Activated T-cell treated with anti-CD3 and anti-CD28 coated beads, Interleukin-2, amount 50 U/mL, for 4 hours (primary cell): Measurements from ENCODE around the gene DTD1. TPM values are rescaled to one million over a fixed set of nuclear protein-coding genes. Genes with fewer than 3 reads are reported as not detected.

ENCODE experiments used
- ATAC-seq, 2 donors: fragments of 200-7000 bp; cut with Tn5 transposase; one replicate each; pipeline ENCODE4 v1.10.0; 2021
- DNase-seq: peaks from one replicate; pipeline ENCODE4 v3.0.0-alpha.2; 2020
- H3K27me3 Mint-ChIP-seq: one replicate; pipeline ENCODE4 v1.8.0; 2021; ENCODE audit warnings: low read depth, mixed read lengths
- H3K36me3 Mint-ChIP-seq: one replicate; pipeline ENCODE4 v1.8.0; 2022; ENCODE audit warnings: mixed read lengths; ENCODE audit not compliant: insufficient read depth
- H3K4me1 Mint-ChIP-seq: one replicate; pipeline ENCODE4 v1.8.0; 2021; ENCODE audit warnings: low read depth, mixed read lengths
- H3K4me3 Mint-ChIP-seq: one replicate; pipeline ENCODE4 v1.8.0; 2021; ENCODE audit warnings: mild to moderate bottlenecking, moderate library complexity, mixed read lengths
- H3K9me3 Mint-ChIP-seq: one replicate; pipeline ENCODE4 v1.8.0; 2021; ENCODE audit warnings: mixed read lengths
- total RNA-seq, 3 donors: library from RNA; stranded (reverse); gene quantifications; one replicate each; pipeline ENCODE4 v1.2.1, GENCODE V29; 2021

The DTD1 gene
- total RNA-seq, 3 donors from 2014 or later: 42.9 to 50.7 (median 47.4) TPM

DNA sequence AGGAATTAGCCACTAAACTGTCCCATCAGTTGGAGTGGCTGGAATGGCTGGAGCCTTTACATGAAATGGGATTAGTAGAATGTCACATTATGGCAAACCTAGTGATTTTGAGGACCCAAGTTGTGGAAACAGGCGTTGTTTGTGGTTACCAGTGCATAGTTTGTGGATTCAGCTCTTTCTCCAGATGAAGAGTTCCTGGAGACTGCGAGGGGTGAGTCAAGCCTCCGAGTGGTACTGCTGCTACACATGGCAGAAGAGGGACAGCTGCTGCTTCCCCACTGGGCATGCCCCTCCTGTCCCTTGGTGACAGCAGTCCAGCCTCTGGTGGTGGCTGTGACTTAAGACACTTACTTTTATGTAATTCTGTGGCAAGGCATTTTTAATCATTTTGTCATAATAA is 131.6 kb downstream of the DTD1 start:
- Mint-ChIP-seq H3K9me3 (no peaks in the 10 kb centered on the region), H3K4me1 (peaks cover 9% of the 10 kb centered on the region), H3K27me3 (no peaks in the 10 kb centered on the region), H3K4me3 (no peak overlapping the region), H3K36me3 (peaks cover 29% of the 10 kb centered on the region)
- ATAC-seq (no peak), DNase-seq (no peak)

DNA sequence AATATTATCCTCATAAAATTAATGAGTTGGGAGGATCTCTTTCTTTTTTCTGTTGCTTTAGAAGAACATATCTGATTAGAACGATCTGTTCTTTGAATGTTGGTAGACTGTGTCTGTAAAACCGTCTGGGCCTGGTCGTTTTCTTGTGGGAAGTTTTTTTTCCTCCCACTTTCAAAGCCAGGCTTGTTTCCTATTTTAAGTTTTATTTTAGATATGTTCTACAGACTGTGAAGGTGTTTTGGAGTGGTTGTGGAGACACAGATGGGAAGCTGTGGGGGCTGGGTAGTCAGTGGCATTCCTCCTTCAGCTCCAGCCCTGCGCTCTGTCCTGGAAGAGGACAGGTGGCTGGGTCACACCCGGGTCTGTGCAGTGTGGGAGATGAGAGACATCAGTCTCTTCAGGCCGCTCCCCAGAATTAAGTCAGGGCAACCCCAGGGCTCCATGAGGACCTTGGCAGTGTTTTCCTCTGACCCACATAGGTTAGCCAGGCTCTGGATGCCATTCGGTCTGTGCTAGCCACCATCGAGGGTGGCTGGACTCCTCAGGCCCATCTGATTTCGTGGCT is 133.8 kb downstream of the DTD1 start:
- H3K9me3 Mint-ChIP-seq: no peaks in the 10 kb centered on the region
- no peaks in the 10 kb centered on the region for H3K27me3 Mint-ChIP-seq
- H3K4me1 Mint-ChIP-seq: peaks cover 18% of the 10 kb centered on the region
- no peak overlapping the region for H3K4me3 Mint-ChIP-seq
- DNase-seq (no peak), ATAC-seq (no peak)
- H3K36me3 Mint-ChIP-seq: peaks cover 30% of the 10 kb centered on the region

DNA sequence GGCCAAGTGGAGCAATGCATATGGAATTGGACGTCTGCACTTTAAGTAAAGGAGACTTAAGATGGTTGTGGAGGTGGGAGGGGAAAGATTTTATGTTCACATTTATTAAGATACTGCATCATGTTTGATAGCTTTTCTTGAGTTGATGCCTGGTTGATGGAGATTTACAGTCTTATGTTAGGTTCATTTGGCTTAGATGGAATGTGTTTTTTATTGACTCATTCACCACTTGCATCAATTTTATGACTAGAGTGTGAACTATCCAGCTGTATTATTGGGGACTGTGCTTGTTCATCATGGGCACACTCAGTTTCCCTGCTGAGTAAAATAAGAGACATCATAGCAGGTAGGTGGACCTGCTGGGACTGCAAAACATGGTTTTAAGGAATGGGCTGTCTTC is 134.5 kb downstream of the DTD1 start:
- Mint-ChIP-seq H3K4me1 (peaks cover 20% of the 10 kb centered on the region), H3K4me3 (no peak overlapping the region), H3K9me3 (no peaks in the 10 kb centered on the region), H3K36me3 (peaks cover 25% of the 10 kb centered on the region), H3K27me3 (no peaks in the 10 kb centered on the region)
- DNase-seq (no peak), ATAC-seq (no peak)

DNA sequence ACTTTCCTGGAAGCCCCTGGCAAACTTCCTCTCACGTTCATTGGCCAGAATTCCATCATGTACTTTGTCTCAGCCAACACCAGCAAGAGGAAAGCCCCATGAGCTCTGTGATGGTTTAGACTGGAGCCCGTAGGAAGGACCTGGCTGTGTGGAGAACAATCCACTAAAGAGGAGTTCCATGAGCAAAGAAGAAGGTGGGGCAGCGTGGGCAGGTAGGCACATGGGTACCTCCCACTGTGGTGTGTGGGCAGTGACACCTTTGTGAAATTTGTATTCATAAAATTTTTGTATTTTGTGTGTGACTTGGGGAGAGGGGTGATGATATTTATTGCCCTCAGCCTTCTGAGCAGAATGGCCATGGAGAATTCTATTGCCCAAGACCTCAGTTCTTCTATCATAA is 136.2 kb downstream of the DTD1 start:
- no peak for ATAC-seq

DNA sequence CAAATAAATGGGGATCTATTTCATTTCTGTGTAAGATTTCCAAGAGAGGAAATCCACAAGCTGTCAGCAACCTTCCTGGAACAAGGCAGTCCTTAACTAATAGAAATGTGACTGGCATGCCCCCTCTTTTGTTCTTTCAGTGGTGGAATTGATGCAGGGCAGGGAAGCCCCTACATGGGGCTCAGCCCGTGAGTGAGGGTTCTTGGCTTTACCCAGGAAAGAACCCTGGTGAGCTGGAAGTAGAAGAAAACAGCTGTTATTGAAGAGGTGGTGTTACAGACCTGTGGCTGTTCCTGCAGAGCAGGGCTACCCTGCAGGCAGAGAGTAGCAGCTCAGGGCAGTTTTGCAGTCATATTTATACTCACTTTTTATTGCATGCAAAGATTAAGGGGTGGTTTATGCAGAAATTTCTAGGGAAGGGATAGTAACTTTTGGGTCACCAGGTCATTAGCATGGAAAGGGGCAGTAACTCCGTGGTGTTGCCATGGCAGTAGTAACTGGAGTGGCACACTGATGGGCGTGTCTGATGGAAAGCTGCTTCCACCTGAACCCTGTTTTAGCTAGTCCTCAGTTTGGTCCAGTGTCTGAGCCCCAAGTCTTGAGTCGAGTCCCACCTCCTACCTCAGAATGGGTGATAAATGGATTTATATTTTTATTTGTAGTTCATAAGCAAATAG is 137.1 kb downstream of the DTD1 start:
- peaks cover 28% of the 10 kb centered on the region for H3K4me1 Mint-ChIP-seq
- no peaks in the 10 kb centered on the region for H3K9me3 Mint-ChIP-seq
- H3K27me3 Mint-ChIP-seq: no peaks in the 10 kb centered on the region
- ATAC-seq: no peak
- H3K36me3 Mint-ChIP-seq: peaks cover 19% of the 10 kb centered on the region
- no peak for DNase-seq
- no peak overlapping the region for H3K4me3 Mint-ChIP-seq

More for the DNA sequence above, 136.2 kb downstream of the DTD1 start:
- Mint-ChIP-seq H3K36me3 (peaks cover 24% of the 10 kb centered on the region), H3K4me3 (no peak overlapping the region), H3K4me1 (peaks cover 26% of the 10 kb centered on the region), H3K9me3 (no peaks in the 10 kb centered on the region), H3K27me3 (no peaks in the 10 kb centered on the region)
- DNase-seq: no peak

DNA sequence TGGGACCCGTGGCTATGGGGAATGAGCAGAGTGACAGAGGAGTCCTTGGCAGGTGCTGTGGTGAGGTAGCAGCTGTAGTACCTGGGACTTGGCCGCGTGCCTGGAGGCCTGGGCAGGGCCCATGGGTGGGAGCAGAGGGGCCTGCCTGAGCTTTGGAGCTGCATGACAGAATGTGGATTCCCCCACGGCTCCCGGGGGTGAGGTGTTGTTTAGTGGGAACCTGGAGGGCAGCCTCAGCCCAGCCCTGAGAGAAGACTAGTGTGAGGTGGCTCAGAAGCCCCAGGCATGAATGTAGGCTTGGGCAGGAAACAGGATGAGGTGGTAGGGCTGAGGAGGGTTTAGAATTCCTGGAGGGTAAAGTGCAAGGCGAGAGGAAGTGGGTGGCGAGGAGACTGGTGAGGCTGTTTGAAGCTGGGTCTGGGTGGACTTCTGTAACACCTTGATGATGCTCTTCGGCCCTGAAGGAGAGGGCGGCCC is 139.2 kb downstream of the DTD1 start:
- peaks cover 11% of the 10 kb centered on the region for H3K36me3 Mint-ChIP-seq
- H3K4me1 Mint-ChIP-seq: peaks cover 28% of the 10 kb centered on the region
- H3K9me3 Mint-ChIP-seq: no peaks in the 10 kb centered on the region
- no peak overlapping the region for H3K4me3 Mint-ChIP-seq
- DNase-seq (no peak), ATAC-seq (no peak)
- H3K27me3 Mint-ChIP-seq: no peaks in the 10 kb centered on the region

DNA sequence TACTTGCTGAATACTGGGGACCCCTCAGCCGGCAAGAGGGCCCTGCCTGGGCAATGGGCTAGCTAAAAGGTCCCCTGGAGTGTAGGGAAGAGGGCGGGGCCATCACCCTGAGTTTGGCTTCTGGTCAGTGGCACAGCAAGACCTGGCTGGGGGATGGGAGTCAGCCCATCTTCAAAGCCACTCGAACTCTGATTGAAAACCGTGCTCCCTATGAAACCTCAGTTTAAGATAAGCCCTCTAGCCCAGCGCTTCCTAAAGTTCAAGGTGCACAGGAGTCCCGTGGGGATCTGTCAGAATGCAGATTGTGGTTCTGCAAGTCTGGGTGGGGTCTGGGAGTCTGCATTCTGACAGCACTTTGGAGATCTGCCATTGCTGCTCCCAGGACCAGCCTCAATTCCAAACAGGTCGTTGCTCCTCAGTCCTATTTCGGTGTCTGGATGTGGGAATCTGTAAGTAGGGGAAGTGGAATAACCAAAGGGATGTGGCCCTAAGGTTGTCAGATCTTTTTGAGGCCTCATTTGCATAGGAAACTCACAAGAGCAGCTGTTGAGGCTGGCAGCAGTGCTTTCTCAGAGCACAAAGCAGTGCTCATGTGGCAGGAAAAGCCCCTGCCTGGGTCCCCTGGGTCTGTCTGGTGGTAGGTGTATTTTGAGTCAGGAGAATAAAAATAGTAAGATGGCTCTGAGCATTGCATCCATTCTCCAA is 140.5 kb downstream of the DTD1 start:
- ATAC-seq (no peak), DNase-seq (no peak)
- H3K36me3 Mint-ChIP-seq: peaks cover 13% of the 10 kb centered on the region
- no peak overlapping the region for H3K4me3 Mint-ChIP-seq
- H3K9me3 Mint-ChIP-seq: no peaks in the 10 kb centered on the region
- no peaks in the 10 kb centered on the region for H3K27me3 Mint-ChIP-seq
- H3K4me1 Mint-ChIP-seq: peaks cover 28% of the 10 kb centered on the region

DNA sequence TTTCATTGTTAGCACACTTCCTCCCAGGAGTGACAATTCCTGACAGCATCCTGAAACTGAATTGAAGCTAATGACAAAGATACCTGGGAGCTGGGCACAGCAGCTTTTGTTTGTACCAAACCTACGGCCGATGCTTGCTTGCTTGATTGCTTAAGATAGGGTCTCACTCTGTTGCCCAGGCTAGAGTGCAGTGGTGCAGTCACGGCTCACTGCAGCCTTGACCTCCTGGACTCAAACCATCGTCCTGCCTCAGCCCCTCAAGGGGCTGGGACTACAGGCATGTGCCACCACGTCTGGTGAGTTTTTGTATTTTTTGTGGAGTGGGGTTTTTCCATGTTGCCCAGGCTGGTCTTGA is 141.0 kb downstream of the DTD1 start:
- Mint-ChIP-seq H3K27me3 (no peaks in the 10 kb centered on the region), H3K4me1 (peaks cover 28% of the 10 kb centered on the region), H3K4me3 (no peak overlapping the region), H3K36me3 (peaks cover 15% of the 10 kb centered on the region), H3K9me3 (no peaks in the 10 kb centered on the region)
- DNase-seq (no peak), ATAC-seq (no peak)

DNA sequence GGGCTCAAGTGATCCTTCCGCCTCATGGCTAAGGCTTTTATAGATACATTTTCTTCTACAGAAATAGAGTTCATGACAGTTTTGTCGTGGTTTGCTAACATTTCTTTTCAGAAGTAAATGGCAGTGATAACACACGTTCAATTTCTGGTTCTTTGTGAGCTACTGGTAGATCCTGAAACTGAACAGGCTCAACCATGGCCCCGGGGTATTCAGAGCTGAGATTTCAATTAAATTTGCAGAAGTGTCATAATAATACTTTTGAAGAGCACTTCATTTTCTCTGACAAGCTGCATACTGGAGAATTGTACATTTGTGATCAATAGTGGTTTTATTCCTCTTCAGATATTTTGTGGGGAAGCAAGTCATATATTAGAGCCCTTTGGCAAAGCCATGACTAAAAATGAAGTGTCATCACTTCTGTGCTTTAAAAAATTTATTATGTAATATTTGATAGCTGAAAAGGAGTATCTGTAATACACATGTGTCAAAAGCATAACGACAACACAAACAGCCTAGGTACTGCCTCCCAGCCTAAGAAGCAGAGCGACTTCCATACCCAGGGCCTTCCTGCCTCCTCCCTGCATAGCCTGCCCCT is 141.5 kb downstream of the DTD1 start:
- Mint-ChIP-seq H3K27me3 (no peaks in the 10 kb centered on the region), H3K4me1 (peaks cover 28% of the 10 kb centered on the region), H3K36me3 (peaks cover 15% of the 10 kb centered on the region), H3K9me3 (no peaks in the 10 kb centered on the region), H3K4me3 (no peak overlapping the region)
- ATAC-seq (no peak), DNase-seq (no peak)

DNA sequence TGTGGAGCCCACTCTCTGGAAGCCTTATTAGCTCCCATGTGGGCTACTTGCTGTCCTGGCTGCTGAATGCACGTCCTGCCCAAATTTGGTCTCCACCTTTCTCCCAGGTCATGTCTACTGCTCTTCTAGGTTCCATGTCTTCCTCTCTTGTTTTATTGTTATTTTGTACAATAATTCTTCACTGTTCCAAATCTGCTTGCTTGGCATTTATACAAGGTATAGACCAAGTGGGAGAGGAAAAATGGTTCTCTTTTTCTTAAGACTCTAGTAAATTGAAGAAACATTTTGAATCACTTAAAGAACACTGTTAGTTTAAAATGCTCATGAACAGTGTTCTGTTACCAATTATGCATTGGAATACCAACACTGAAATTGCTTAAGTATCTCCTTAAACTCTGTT is 144.1 kb downstream of the DTD1 start:
- Mint-ChIP-seq H3K36me3 (peaks cover 15% of the 10 kb centered on the region), H3K4me3 (no peak overlapping the region), H3K9me3 (no peaks in the 10 kb centered on the region), H3K4me1 (peaks cover 20% of the 10 kb centered on the region), H3K27me3 (no peaks in the 10 kb centered on the region)
- no peak for DNase-seq
- no peak for ATAC-seq

DNA sequence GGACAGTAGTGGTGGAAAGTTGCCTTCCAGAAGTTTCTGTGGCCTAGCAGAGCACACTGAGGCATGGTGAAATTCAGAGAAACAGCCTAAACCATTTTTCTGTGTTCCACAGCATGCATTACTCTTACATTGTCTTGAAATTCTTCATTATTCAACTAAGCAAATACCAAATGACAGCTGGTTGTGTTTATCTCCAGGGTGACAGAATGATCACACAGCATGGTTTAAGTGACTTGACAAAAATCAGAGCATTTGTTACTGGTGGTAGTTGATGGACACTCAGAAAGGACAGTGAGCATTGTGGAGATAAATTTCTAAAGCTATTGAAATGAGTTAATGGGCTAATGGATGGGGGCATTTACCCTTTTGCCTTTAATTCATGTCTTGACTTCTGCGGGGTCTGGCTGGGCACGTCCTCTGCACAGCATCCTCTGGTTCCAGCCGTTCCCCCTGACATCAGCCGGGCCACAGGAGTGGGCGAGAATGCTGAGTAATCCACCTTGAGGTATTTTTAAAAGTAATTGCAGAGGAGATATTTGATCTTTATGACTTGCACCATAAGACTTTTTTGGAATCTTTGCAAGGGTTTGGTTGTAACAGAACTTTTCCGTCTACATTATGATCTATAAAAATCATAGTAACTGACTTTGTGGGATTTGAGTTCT is 146.8 kb downstream of the DTD1 start:
- no peak for ATAC-seq
- Mint-ChIP-seq H3K27me3 (no peaks in the 10 kb centered on the region), H3K36me3 (peaks cover 13% of the 10 kb centered on the region), H3K4me3 (no peak overlapping the region), H3K9me3 (no peaks in the 10 kb centered on the region), H3K4me1 (peaks cover 20% of the 10 kb centered on the region)
- no peak for DNase-seq

DNA sequence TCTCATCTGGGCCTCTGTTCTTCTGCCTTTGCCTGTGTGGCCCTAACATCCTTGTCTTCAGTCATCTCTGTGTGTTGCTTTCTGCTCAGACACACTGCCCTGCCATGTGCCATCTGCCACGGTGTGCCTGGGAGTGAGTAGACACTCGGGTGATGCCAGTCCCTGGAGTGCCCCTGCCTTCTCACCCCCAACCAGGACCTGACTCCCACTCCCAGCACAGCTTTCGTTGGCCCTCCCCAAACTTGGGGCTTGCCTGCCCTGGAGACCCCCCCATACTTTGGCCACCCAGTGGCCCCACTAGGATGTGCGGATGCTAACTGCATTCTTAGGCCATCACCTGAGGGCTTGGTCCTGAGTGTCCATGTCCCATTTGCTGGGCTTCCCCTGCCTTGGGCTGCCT is 149.3 kb downstream of the DTD1 start:
- no peak for DNase-seq
- Mint-ChIP-seq H3K27me3 (no peaks in the 10 kb centered on the region), H3K4me1 (peaks cover 20% of the 10 kb centered on the region), H3K4me3 (no peak overlapping the region), H3K9me3 (no peaks in the 10 kb centered on the region), H3K36me3 (peaks cover 16% of the 10 kb centered on the region)
- no peak for ATAC-seq

DNA sequence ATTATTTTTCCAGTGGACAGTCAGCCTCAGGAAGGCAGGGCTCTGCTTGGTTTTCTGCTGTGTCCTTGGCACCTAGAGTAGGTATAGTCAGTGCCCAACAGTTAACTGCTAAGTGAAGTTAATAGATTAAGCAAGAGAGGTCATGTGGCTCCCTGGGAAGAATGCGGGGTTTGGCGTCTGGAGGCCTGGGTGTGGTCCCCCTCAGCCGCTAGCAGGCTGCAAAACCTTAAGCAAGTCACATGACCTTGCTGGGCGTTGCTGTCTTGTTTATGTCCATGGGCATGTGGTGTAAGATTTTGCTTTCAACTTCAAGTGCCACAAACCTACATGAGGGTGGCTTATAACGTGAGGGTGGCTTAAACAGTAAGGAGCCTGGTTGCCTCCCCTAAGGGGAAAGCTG is 150.2 kb downstream of the DTD1 start:
- no peaks in the 10 kb centered on the region for H3K27me3 Mint-ChIP-seq
- H3K36me3 Mint-ChIP-seq: peaks cover 16% of the 10 kb centered on the region
- no peaks in the 10 kb centered on the region for H3K9me3 Mint-ChIP-seq
- peaks cover 20% of the 10 kb centered on the region for H3K4me1 Mint-ChIP-seq
- H3K4me3 Mint-ChIP-seq: no peak overlapping the region
- no peak for DNase-seq
- no peak for ATAC-seq

DNA sequence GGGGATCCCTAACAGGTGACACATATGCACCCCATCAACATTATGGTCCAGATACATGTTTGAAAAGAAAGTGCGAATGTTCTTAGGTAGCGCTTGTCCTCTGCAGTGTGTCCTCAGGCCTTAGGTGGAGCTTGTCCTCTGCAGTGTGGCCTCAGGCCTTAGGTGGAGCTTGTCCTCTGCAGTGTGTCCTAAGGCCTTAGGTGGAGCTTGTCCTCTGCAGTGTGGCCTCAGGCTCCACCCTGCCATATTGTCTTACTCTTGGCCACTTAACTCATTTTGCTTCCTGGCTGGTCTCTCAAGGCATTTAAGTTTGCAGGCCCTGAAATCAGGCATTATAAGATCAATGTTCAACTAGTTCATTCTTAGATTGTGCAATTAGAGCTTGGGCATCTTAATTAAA is 151.0 kb downstream of the DTD1 start:
- Mint-ChIP-seq H3K4me1 (peaks cover 20% of the 10 kb centered on the region), H3K4me3 (no peak overlapping the region), H3K27me3 (no peaks in the 10 kb centered on the region), H3K36me3 (peaks cover 12% of the 10 kb centered on the region), H3K9me3 (no peaks in the 10 kb centered on the region)
- no peak for ATAC-seq
- DNase-seq: no peak
